ENCODE measurements around the gene SFMBT2.

Gene SFMBT2

GRCh38 chr10:7410862-7411670 is at the start of gene SFMBT2:
TSS of gene SFMBT2 (minus strand) at chr10:7411034. CDS start at chr10:7381898, 29,136 bp downstream.
- peak; percentile 81 for DNase-seq (ENCODE audit: low spot score)

- no peak for DNase-seq (ENCODE audit: low spot score)
These were observed 49.2 kb upstream of the SFMBT2 start for GRCh38 chr10:7460006-7460405.

- no peak for DNase-seq (ENCODE audit: low spot score)
These were observed 47.7 kb upstream of the SFMBT2 start for GRCh38 chr10:7458556-7458955.

- no peak for DNase-seq (ENCODE audit: low spot score)
These were observed 46.9 kb upstream of the SFMBT2 start for GRCh38 chr10:7457478-7458316.

- no peak for DNase-seq (ENCODE audit: low spot score)
These were observed 38.3 kb upstream of the SFMBT2 start for GRCh38 chr10:7449063-7449695.

- DNase-seq (ENCODE audit: low spot score): no peak
These were observed 34.8 kb upstream of the SFMBT2 start for GRCh38 chr10:7445474-7446185.

- no peak for DNase-seq (ENCODE audit: low spot score)
These were observed 33.8 kb upstream of the SFMBT2 start for GRCh38 chr10:7444551-7445121.

- DNase-seq (ENCODE audit: low spot score): no peak
These were observed 32.2 kb upstream of the SFMBT2 start for GRCh38 chr10:7443036-7443435.

GRCh38 chr10:7441403-7442147 is 30.7 kb upstream of the SFMBT2 start:
- no peak for DNase-seq (ENCODE audit: low spot score)

- no peak for DNase-seq (ENCODE audit: low spot score)
These were observed 28.9 kb upstream of the SFMBT2 start for GRCh38 chr10:7439696-7440095.

- no peak for DNase-seq (ENCODE audit: low spot score)
These were observed 27.6 kb upstream of the SFMBT2 start for GRCh38 chr10:7438196-7438986.

GRCh38 chr10:7436490-7437100 is 25.8 kb upstream of the SFMBT2 start:
- no peak for DNase-seq (ENCODE audit: low spot score)

GRCh38 chr10:7435674-7436073 is 24.8 kb upstream of the SFMBT2 start:
- DNase-seq (ENCODE audit: low spot score): no peak

- no peak for DNase-seq (ENCODE audit: low spot score)
These were observed 23.5 kb upstream of the SFMBT2 start for GRCh38 chr10:7434378-7434777.

- no peak for DNase-seq (ENCODE audit: low spot score)
These were observed 23.0 kb upstream of the SFMBT2 start for GRCh38 chr10:7433861-7434260.

GRCh38 chr10:7432884-7433726 is 22.3 kb upstream of the SFMBT2 start:
- no peak for DNase-seq (ENCODE audit: low spot score)

- no peak for DNase-seq (ENCODE audit: low spot score)
These were observed 18.0 kb upstream of the SFMBT2 start for GRCh38 chr10:7428673-7429350.

- no peak for DNase-seq (ENCODE audit: low spot score)
These were observed 15.5 kb upstream of the SFMBT2 start for GRCh38 chr10:7426349-7426748.
